ES-I3 (cell line): Measurements from ENCODE around the gene CRK.
"Not testable (repeated sequence)": the region's sequence is repeated elsewhere in the genome, so short reads cannot be mapped to it uniquely, and the experiment has no call there.

Experiments
- H3K36me3 ChIP-seq: 2 replicates; pipeline ENCODE4 v1.6.1; 2013; ENCODE audit warnings: mild to moderate bottlenecking, low read length, control low read depth, moderate library complexity; ENCODE audit not compliant: insufficient read depth
- H3K4me1 ChIP-seq: 2 replicates; pipeline ENCODE4 v1.6.1; 2013; ENCODE audit warnings: mild to moderate bottlenecking, control low read depth, low read length; ENCODE audit not compliant: insufficient read depth
- H3K9ac ChIP-seq: 2 replicates; pipeline ENCODE4 v1.6.1; 2013; ENCODE audit warnings: low read depth, mild to moderate bottlenecking, low read length, moderate library complexity
- H3K9me3 ChIP-seq: 2 replicates; pipeline ENCODE4 v1.6.1; 2013; ENCODE audit warnings: mild to moderate bottlenecking, low read length, moderate library complexity; ENCODE audit not compliant: control insufficient read depth, insufficient read depth

Gene CRK

DNA sequence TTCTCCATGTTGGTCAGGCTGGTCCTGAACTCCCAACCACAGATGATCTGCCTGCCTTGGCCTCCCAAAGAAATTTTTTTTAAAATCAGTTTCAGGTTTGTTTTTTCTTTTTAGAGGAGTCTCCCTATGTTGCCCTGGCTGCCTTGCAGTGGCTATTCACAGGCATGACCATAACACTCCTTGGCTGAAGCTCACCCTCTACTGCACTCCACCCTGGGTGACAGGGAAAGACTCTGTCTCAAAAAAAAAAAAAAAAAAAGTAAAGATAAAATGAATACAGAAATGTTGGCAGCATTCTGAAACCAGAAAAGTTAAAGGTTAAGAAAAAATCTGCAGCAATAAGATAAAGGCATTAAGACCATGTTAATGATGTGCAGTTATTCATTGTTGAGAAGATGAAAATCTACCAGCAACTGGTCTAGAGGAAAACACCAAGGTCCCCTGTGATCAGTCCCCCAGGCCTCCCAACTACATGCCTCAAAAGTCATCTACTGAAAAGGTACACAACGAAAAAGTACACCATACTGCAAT lies 71.1 kb downstream of the CRK start:
- peaks cover 20% of the 10 kb centered on the region for H3K4me1 ChIP-seq
- no peaks in the 10 kb centered on the region for H3K36me3 ChIP-seq
- H3K9me3 ChIP-seq = no peaks in the 10 kb centered on the region
- no peak overlapping the region for H3K9ac ChIP-seq

DNA sequence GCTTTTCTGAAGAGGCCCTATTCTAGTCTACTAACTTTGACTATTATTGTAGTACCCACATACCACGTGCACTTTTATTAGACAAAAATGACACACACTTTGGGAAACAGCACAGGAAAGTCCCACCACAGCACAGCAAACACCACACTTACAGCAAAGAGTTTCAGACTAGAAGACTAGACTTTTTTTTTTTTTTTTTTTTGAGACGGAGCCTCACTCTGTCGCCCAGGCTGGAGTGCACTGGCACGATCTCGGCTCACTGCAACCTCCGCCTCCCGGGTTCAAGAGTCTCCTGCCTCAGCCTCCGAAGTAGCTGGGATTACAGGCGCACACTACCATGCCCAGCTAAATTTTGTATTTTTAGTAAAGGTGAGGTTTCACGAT lies 76.1 kb downstream of the CRK start:
- H3K9me3 ChIP-seq = no peaks in the 10 kb centered on the region
- no peak overlapping the region for H3K9ac ChIP-seq
- no peaks in the 10 kb centered on the region for H3K36me3 ChIP-seq
- H3K4me1 ChIP-seq = peaks cover 7% of the 10 kb centered on the region; the same call in 1 of the 2 replicates

DNA sequence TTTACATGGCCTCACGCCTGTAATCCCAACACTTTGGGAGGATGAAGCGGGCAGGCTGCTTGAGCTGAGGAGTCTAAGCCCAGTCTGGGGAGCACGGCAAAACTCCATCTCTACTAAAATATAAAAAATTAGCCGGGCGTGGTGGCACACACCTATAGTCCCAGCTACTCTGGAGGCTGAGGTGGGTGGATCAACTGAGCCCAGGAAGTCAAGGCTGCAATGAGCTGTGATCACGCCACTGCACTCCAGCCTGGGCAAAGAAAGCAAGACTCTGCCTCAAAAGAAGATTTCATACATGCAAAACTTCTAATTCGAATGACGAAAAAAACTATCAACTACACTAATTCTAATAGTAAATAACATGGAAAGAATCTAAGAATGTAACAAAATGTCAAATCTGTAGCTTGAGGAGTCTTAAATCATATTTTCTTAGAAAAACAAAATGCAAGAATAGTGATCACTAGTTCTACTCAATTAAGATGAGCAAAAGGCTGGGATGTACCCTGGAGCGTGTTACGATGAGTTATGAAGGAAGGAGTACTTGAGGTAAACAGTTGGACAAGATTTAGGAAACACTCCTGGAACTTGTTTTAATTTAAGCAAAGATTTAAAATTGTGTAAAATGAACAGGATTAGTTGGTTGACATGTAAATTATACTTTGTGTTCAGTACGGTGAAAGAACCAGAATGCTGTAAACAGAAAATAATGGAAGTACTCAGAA lies 76.7 kb downstream of the CRK start:
- Histone ChIP-seq H3K9me3 (no peaks in the 10 kb centered on the region), H3K4me1 (peaks cover 7% of the 10 kb centered on the region; the same call in 1 of the 2 replicates), H3K36me3 (no peaks in the 10 kb centered on the region), H3K9ac (no peak overlapping the region)

DNA sequence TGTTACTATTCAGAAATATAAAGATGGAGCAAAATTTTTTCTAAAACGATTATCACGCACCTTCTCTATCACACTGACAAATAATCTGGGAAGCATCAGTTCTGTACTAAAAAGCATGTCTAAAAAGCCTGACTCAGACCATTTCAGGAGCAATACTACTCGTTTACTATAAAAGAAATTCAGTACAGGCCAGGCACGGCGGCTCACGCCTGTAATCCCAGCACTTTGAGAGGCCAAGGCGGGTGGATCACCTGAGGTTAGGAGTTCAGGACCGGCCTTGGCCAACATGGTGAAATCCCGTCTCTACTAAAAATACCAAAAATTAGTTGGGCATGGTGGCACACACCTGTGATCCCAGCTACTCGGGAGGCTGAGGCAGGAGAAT lies 77.6 kb downstream of the CRK start:
- H3K4me1 ChIP-seq, H3K9ac ChIP-seq, H3K9me3 ChIP-seq, H3K36me3 ChIP-seq: not testable (repeated sequence)

DNA sequence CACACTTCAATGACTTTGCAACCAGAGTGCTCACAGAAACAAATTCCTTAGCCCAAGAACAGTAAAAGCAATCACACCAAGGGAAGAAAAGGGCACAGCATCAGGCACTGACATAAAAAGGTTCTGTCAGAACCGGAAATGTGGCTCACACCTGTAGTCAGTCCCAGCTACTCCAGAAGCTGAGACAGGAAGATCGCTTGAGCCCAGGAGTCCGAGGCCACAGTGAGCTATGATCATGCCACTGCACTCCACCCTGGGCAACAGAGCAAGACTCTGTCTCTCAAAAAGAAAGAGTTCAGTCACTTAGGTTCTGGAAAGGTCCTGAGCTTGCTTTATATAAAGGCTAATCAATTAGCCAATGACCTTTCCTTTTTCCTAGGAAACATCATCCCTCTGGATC lies 78.7 kb downstream of the CRK start:
- H3K9me3 ChIP-seq = no peaks in the 10 kb centered on the region
- H3K36me3 ChIP-seq = no peaks in the 10 kb centered on the region
- H3K9ac ChIP-seq = no peak overlapping the region
- peaks cover 7% of the 10 kb centered on the region; the same call in 1 of the 2 replicates for H3K4me1 ChIP-seq

DNA sequence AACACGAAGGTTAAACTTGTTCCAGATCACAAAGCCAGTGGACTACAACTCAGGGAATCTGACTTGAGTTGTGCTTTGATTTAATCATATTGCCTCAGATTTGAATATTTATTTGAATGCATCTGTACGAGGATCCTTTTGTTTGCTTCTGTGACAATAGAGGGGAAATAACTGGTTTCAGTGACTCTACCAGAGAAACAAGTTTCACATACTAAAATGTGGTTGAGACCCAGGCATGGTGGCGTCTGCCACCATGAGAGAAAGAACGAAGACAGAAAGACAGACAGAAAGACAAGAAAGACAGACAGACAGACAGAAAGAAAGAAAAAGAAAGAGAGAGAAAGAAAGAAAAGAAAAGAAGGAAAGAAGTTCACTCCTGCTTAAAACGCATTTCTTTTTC lies 80.0 kb downstream of the CRK start:
- Histone ChIP-seq H3K9me3 (no peaks in the 10 kb centered on the region), H3K36me3 (no peaks in the 10 kb centered on the region), H3K9ac (no peak overlapping the region), H3K4me1 (peaks cover 10% of the 10 kb centered on the region; the same call in 1 of the 2 replicates)

DNA sequence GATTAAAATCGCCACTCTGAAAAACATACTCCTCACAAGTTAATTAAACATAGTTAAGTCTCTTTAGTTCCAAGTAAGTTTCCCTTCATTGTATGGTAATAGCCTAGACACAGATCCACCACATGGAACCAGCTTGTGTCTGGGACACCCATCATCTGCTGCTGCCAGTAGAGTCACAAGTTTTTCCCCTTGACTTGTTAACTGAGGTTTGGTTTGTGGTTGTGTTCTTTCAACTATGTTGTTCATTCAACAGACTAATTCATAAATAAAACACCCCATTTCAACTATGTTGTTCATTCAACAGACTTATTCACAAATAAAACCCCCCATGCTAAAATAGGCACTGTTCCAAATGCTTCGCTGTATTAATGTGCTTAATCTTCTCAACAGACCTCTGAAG lies 80.4 kb downstream of the CRK start:
- Histone ChIP-seq H3K4me1 (peaks cover 10% of the 10 kb centered on the region; the same call in 1 of the 2 replicates), H3K36me3 (no peaks in the 10 kb centered on the region), H3K9me3 (no peaks in the 10 kb centered on the region), H3K9ac (no peak overlapping the region)

DNA sequence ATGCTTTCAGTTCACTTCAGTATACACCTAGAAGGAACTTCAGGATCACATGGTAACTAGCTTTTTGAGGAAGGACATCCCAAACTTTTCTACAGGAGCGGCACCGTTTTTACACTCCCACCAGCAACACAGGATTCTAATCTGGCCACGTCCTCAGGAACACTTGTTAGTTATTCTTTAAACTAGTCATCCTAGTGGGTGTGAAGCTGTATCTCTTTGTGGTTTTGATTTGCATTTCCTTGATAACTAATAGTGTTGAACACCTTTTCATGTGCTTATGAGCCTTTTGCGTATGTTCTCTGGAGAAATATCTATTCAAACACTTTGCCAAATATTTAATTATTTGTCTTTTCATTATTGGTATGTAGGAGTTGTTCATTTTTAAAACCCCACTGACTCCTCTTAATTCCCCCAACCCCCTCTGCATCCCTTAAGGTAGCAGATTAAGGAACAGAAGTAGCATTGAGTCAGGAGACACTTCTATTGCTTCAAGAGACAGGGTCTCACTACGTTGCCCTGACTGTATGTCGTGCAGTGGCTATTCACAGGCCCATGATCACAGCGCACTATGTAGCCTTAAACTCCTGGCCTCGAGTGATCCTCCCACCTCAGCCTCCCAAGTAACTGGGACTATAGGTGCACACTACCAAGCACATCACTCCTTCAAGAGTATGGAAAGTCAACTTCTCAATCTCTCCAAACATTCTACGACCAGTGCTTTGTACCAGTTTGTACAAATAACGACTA lies 81.4 kb downstream of the CRK start:
- Histone ChIP-seq H3K36me3 (no peaks in the 10 kb centered on the region), H3K4me1 (peaks cover 10% of the 10 kb centered on the region; the same call in 1 of the 2 replicates), H3K9ac (no peak overlapping the region), H3K9me3 (no peaks in the 10 kb centered on the region)

DNA sequence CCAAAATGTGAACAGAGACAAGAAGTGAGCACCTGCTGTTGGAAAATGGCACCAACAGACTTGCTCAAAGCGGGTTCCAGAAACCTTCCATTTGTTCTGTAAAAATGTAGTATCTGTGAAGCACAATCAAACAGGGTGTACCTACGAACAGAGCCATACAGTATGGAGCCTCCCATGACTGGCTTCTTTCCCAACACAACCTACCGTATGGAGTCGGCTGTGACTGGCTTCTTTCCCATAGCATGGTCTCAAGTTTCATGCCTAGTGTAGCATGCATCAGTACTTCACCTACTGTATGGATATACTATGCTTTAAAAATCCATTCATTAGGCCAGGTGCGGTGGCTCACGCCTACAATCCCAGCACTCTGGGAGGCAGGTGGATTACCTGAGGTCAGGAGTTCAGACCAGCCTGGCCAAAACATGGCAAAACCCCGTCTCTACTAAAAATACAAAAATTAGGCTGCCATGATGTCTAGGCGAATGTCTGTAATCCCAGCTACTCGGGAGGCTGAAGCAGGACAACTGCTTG lies 82.3 kb downstream of the CRK start:
- H3K9me3 ChIP-seq = no peaks in the 10 kb centered on the region
- peaks cover 10% of the 10 kb centered on the region; the same call in 1 of the 2 replicates for H3K4me1 ChIP-seq
- no peak overlapping the region for H3K9ac ChIP-seq
- no peaks in the 10 kb centered on the region for H3K36me3 ChIP-seq

DNA sequence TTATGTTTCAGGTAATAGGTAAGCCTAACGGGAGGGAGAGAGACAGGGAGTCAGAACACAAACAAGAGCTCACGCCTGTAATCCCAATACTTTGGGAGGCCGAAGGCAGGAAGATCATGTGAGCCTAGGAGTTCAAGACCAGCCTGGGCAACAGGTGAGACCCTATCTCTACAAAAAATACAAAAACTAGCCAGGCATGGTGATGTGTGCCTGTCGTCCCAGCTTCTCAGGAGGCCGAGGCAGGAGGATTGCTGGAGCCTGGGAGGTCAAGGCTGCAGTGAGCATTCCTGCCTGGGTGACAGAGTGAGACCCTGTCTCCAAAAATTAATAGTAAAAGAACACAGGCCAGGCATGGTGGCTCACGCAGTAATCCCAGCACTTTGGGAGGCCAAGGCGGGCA lies 83.4 kb downstream of the CRK start:
- Histone ChIP-seq H3K9ac (no peak overlapping the region), H3K4me1 (peaks cover 6% of the 10 kb centered on the region; the same call in 1 of the 2 replicates), H3K36me3 (no peaks in the 10 kb centered on the region), H3K9me3 (no peaks in the 10 kb centered on the region)

DNA sequence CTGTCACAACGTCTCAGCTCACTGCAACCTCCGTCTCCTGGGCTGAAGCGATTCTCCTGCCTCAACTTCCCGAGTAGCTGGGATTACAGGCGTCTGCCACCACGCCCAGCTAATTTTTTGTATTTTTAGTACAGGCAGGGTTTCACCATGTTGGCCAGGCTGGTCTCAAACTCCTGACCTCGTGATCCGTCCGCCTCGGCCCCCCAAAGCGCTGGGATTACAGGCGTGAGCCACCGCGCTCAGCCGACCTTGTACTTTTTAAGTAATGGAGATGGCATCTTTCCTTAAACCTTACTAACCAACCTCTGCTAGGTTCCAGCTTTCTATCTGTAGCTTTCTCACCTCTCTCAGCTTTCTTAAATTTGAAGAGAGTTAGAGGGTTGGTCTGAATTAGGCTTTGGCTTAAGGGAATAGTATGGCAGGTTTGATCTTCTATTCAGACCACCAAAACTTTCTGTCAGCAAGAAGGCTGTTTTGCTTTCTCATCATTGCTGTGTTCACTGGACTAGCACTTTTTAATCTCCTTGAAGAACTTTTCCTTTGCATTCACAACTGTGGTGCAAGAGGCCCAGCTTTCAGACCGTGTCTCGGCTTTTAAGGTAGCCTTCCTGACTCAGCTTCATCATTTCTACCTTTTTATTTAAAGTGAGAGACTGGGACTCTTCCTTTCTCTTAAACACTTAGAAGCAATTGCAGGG lies 84.0 kb downstream of the CRK start:
- Histone ChIP-seq H3K36me3 (no peaks in the 10 kb centered on the region), H3K9me3 (no peaks in the 10 kb centered on the region), H3K9ac (no peak overlapping the region), H3K4me1 (peaks cover 7% of the 10 kb centered on the region)
